WTC11 (cell line): ENCODE results near the gene PADI1. TPM values are rescaled to one million over a fixed set of nuclear protein-coding genes. Genes with fewer than 3 reads are reported as not detected.

Source experiments
- ATAC-seq: fragments of 200-7000 bp; cut with Tn5 transposase; 2 replicates; pipeline ENCODE4 v1.10.0; 2021; ENCODE audit warnings: mild to moderate bottlenecking, moderate library complexity
- CTCF ChIA-PET: fragments of 300-600 bp; sonication (Branson Sonifier 250); formaldehyde crosslinking; loops from one replicate; lab custom pipeline; 2021; ENCODE audit warnings: antibody characterized with exemption; lab: Charles Lee
- POLR2A ChIA-PET: fragments of 350-600 bp; sonication (Branson Sonifier 250); formaldehyde crosslinking; loops from one replicate; lab custom pipeline; 2021; ENCODE audit warnings: antibody characterized with exemption; lab: Charles Lee
- DNase-seq: peaks from one replicate; pipeline ENCODE4 v3.0.0; 2021; ENCODE audit warnings: low spot score
- H3K27ac Mint-ChIP-seq: 2 replicates; pipeline ENCODE4 v1.8.0; 2021; ENCODE audit warnings: mixed read lengths
- H3K27me3 Mint-ChIP-seq: 2 replicates; pipeline ENCODE4 v1.8.0; 2021; ENCODE audit warnings: low read depth, mild to moderate bottlenecking, moderate library complexity, mixed read lengths
- H3K36me3 Mint-ChIP-seq: 2 replicates; pipeline ENCODE4 v1.8.0; 2021; ENCODE audit warnings: mixed read lengths
- H3K4me1 Mint-ChIP-seq: 2 replicates; pipeline ENCODE4 v1.8.0; 2022; ENCODE audit warnings: mixed read lengths
- H3K4me3 Mint-ChIP-seq: 2 replicates; pipeline ENCODE4 v1.8.0; 2021; ENCODE audit warnings: mild to moderate bottlenecking, moderate library complexity, mixed read lengths
- H3K9me3 Mint-ChIP-seq: 2 replicates; pipeline ENCODE4 v1.8.0; 2021; ENCODE audit warnings: mixed read lengths
- ATF1 ChIP-seq: sonication (generic); formaldehyde crosslinking; IDR thresholded peaks from 2 replicates; pipeline ENCODE4 v1.8.1; 2023; ENCODE audit warnings: mild to moderate bottlenecking, moderate library complexity, missing genetic modification reagents
- ATF3 ChIP-seq: sonication (generic); formaldehyde crosslinking; conservative IDR thresholded peaks from 2 replicates; pipeline ENCODE4 v1.8.1; 2022; ENCODE audit warnings: mild to moderate bottlenecking, missing genetic modification reagents
- CREM ChIP-seq: sonication (generic); formaldehyde crosslinking; IDR thresholded peaks from 2 replicates; pipeline ENCODE4 v1.8.1; 2022; ENCODE audit warnings: mild to moderate bottlenecking, missing genetic modification reagents, moderate library complexity
- E2F5 ChIP-seq: sonication (generic); formaldehyde crosslinking; IDR thresholded peaks from 2 replicates; pipeline ENCODE4 v1.8.1; 2022; ENCODE audit warnings: mild to moderate bottlenecking, moderate library complexity, missing genetic modification reagents
- ELF4 ChIP-seq: sonication (generic); formaldehyde crosslinking; IDR thresholded peaks from 2 replicates; pipeline ENCODE4 v1.8.1; 2022; ENCODE audit warnings: low read depth, mild to moderate bottlenecking, moderate library complexity, missing genetic modification reagents
- EMX1 ChIP-seq: fragments of 250-450 bp; sonication (Bioruptor Pico); IDR thresholded peaks from 2 replicates; pipeline ENCODE4 v1.8.0; 2021; ENCODE audit warnings: mild to moderate bottlenecking
- FOXP1 ChIP-seq: sonication (generic); formaldehyde crosslinking; IDR thresholded peaks from 2 replicates; pipeline ENCODE4 v1.8.0; 2022; ENCODE audit warnings: missing genetic modification reagents, mild to moderate bottlenecking, moderate library complexity, borderline replicate concordance
- GTF2I ChIP-seq: fragments of 250-450 bp; sonication (Bioruptor Pico); conservative IDR thresholded peaks from 2 replicates; pipeline ENCODE4 v1.4.0; 2021; ENCODE audit warnings: mild to moderate bottlenecking
- KAT7 ChIP-seq: sonication (generic); formaldehyde crosslinking; IDR thresholded peaks from 2 replicates; pipeline ENCODE4 v1.8.1; 2023; ENCODE audit warnings: missing genetic modification reagents, mild to moderate bottlenecking, borderline replicate concordance
- NFE2L1 ChIP-seq: sonication (generic); formaldehyde crosslinking; IDR thresholded peaks from 2 replicates; pipeline ENCODE4 v1.8.1; 2023; ENCODE audit warnings: missing genetic modification reagents
- NR3C1 ChIP-seq: sonication (generic); formaldehyde crosslinking; conservative IDR thresholded peaks from 2 replicates; pipeline ENCODE4 v1.8.1; 2023; ENCODE audit warnings: low read depth, mild to moderate bottlenecking, missing genetic modification reagents
- OVOL2 ChIP-seq: fragments of 250-450 bp; sonication (Bioruptor Pico); IDR thresholded peaks from 2 replicates; pipeline ENCODE4 v1.9.0; 2021; ENCODE audit warnings: mild to moderate bottlenecking, borderline replicate concordance
- PRRX2 ChIP-seq: fragments of 250-450 bp; sonication (Bioruptor Pico); IDR thresholded peaks from 2 replicates; pipeline ENCODE4 v1.8.0; 2021; ENCODE audit warnings: mild to moderate bottlenecking
- SMAD4 ChIP-seq: sonication (generic); formaldehyde crosslinking; IDR thresholded peaks from 2 replicates; pipeline ENCODE4 v1.8.0; 2022; ENCODE audit warnings: mild to moderate bottlenecking, missing genetic modification reagents
- SP1 ChIP-seq: sonication (generic); formaldehyde crosslinking; conservative IDR thresholded peaks from 2 replicates; pipeline ENCODE4 v1.8.1; 2022; ENCODE audit warnings: missing genetic modification reagents
- TEAD1 ChIP-seq: sonication (generic); formaldehyde crosslinking; IDR thresholded peaks from 2 replicates; pipeline ENCODE4 v1.8.0; 2022; ENCODE audit warnings: mild to moderate bottlenecking, missing genetic modification reagents
- ZBTB21 ChIP-seq: sonication (generic); formaldehyde crosslinking; IDR thresholded peaks from 2 replicates; pipeline ENCODE4 v1.8.1; 2023; ENCODE audit warnings: mild to moderate bottlenecking, missing genetic modification reagents, borderline replicate concordance
- ZNF219 ChIP-seq: sonication (generic); formaldehyde crosslinking; IDR thresholded peaks from 2 replicates; pipeline ENCODE4 v1.8.0; 2023; ENCODE audit warnings: missing genetic modification reagents, mild to moderate bottlenecking, borderline replicate concordance
- ZNF416 ChIP-seq: fragments of 250-450 bp; sonication (Bioruptor Pico); IDR thresholded peaks from 2 replicates; pipeline ENCODE4 v1.9.0; 2021; ENCODE audit warnings: mild to moderate bottlenecking, inconsistent platforms
- ZNF423 ChIP-seq: fragments of 250-450 bp; sonication (Bioruptor Pico); IDR thresholded peaks from 2 replicates; pipeline ENCODE4 v2.1.2; 2022; ENCODE audit warnings: mild to moderate bottlenecking, moderate library complexity
- ZNF671 ChIP-seq: fragments of 250-450 bp; sonication (Bioruptor Pico); IDR thresholded peaks from 2 replicates; pipeline ENCODE4 v1.8.0; 2021; ENCODE audit warnings: mild to moderate bottlenecking
- total RNA-seq: library from RNA; stranded (reverse); gene quantifications from 3 replicates; pipeline ENCODE4 v1.2.3, GENCODE V29; 2021
- TF ChIP-seq, protein P1 (sequence below): sonication (generic); formaldehyde crosslinking; IDR thresholded peaks from 2 replicates; pipeline ENCODE4 v1.8.0; 2022; ENCODE audit warnings: mild to moderate bottlenecking, missing genetic modification reagents
- TF ChIP-seq, protein P2 (sequence below): sonication (generic); formaldehyde crosslinking; IDR thresholded peaks from 2 replicates; pipeline ENCODE4 v1.8.1; 2023; ENCODE audit warnings: mild to moderate bottlenecking, moderate library complexity, missing genetic modification reagents
- TF ChIP-seq, protein P3 (sequence below): fragments of 250-450 bp; sonication (Bioruptor Pico); conservative IDR thresholded peaks from 2 replicates; pipeline ENCODE4 v1.9.0; 2021; ENCODE audit warnings: mild to moderate bottlenecking
- TF ChIP-seq, protein P4 (sequence below): sonication (generic); formaldehyde crosslinking; IDR thresholded peaks from 2 replicates; pipeline ENCODE4 v1.8.0; 2022; ENCODE audit warnings: mild to moderate bottlenecking, missing genetic modification reagents
- TF ChIP-seq, protein P5 (sequence below): fragments of 250-450 bp; sonication (Bioruptor Pico); IDR thresholded peaks from 2 replicates; pipeline ENCODE4 v2.1.2; 2022; ENCODE audit warnings: mild to moderate bottlenecking, moderate library complexity

Gene PADI1
- total RNA-seq, 1 experiment from 2014 or later = 0.15 TPM

- no peak overlapping the region for H3K4me3 Mint-ChIP-seq
- TF ChIP-seq CREM (no peak), E2F5 (no peak), ELF4 (CRISPR knock-in tag) (no peak), PRRX2 (no peak), KAT7 (CRISPR knock-in tag) (no peak), ZNF671 (CRISPR knock-in tag) (no peak), TEAD1 (CRISPR knock-in tag) (no peak), NFE2L1 (CRISPR knock-in tag) (no peak)
- TF ChIP-seq, protein P1, sequence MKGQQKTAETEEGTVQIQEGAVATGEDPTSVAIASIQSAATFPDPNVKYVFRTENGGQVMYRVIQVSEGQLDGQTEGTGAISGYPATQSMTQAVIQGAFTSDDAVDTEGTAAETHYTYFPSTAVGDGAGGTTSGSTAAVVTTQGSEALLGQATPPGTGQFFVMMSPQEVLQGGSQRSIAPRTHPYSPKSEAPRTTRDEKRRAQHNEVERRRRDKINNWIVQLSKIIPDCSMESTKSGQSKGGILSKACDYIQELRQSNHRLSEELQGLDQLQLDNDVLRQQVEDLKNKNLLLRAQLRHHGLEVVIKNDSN (CRISPR knock-in tag) = no peak
- TF ChIP-seq, protein P2, sequence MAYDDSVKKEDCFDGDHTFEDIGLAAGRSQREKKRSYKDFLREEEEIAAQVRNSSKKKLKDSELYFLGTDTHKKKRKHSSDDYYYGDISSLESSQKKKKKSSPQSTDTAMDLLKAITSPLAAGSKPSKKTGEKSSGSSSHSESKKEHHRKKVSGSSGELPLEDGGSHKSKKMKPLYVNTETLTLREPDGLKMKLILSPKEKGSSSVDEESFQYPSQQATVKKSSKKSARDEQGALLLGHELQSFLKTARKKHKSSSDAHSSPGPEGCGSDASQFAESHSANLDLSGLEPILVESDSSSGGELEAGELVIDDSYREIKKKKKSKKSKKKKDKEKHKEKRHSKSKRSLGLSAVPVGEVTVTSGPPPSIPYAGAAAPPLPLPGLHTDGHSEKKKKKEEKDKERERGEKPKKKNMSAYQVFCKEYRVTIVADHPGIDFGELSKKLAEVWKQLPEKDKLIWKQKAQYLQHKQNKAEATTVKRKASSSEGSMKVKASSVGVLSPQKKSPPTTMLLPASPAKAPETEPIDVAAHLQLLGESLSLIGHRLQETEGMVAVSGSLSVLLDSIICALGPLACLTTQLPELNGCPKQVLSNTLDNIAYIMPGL (CRISPR knock-in tag) = no peak
- TF ChIP-seq, protein P3, sequence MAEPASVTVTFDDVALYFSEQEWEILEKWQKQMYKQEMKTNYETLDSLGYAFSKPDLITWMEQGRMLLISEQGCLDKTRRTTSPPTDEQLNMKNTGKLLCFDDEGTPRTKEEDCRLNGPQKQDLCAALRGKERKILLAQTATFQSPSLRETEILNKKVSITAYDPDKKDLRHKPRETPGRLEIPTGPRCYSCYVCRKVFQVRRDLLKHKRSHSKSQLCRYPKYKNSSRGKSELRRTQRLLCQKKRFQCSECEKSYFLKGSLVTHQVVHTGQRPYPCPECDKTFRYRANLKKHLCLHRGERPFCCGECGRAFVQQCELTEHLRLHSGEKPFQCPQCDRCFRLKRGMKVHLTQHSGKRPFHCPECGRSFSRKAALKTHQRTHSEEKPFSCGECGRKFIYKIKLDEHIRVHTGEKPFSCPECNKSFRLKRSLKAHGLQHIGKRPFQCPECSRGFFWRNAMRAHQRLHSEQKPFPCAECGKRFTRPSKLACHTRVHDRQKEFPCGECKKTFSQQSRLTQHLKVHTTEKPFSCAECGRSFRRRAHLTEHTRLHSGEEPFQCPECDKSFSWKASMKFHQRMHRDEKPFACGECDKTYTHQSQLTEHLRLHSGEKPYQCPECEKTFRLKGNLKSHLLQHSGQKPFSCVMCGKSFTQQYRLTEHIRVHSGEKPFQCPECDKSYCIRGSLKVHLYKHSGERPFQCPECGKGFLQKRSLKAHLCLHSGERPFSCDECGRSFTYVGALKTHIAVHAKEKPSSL (CRISPR knock-in tag) = no peak
- TF ChIP-seq, protein P4, sequence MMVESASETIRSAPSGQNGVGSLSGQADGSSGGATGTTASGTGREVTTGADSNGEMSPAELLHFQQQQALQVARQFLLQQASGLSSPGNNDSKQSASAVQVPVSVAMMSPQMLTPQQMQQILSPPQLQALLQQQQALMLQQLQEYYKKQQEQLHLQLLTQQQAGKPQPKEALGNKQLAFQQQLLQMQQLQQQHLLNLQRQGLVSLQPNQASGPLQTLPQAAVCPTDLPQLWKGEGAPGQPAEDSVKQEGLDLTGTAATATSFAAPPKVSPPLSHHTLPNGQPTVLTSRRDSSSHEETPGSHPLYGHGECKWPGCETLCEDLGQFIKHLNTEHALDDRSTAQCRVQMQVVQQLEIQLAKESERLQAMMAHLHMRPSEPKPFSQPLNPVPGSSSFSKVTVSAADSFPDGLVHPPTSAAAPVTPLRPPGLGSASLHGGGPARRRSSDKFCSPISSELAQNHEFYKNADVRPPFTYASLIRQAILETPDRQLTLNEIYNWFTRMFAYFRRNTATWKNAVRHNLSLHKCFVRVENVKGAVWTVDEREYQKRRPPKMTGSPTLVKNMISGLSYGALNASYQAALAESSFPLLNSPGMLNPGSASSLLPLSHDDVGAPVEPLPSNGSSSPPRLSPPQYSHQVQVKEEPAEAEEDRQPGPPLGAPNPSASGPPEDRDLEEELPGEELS = no peak
- peaks cover 2% of the 10 kb centered on the region; the same call in 1 of the 2 replicates for H3K27me3 Mint-ChIP-seq
- CTCF ChIA-PET = interaction anchor here (2.0 kb wide), 1 partner anchor 30 kb away, joined by 5 read pairs; no protein-coding TSS in a partner anchor
- no peak for DNase-seq
- no peaks in the 10 kb centered on the region for H3K9me3 Mint-ChIP-seq
- POLR2A ChIA-PET = interaction anchor here (0.7 kb wide), 1 partner anchor 9 kb away, joined by 3 read pairs; no protein-coding TSS in a partner anchor
- no peaks in the 10 kb centered on the region for H3K36me3 Mint-ChIP-seq
- peak; percentile 26; the same call in 1 of the 2 replicates for ATAC-seq
- H3K27ac Mint-ChIP-seq = no peak overlapping the region
- peaks cover 9% of the 10 kb centered on the region for H3K4me1 Mint-ChIP-seq
These were observed 2.6 kb downstream of the PADI1 start for GRCh38 chr1:17207540-17207939.

DNA sequence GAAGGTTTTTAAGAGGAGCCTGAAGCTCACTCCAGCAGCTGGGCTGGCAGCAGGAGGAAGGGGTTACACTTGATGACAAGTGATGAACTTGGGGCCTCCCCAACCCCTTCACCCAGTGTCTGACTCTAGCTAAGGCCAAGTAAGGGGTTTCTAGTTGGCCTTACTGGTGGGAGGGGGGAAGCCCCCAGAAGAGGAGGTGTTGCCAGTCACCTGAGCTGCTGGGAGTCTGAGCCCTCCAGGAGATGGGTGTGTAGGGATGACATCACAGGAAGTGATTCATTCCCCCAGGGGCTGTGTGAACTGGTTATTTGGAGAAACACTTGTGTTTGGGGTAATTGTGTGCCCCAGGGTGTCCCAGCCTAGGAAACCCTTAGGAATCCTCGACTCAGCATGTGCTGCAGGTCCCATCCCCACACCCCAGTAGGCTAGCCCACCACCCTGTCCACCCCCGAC is 3.1 kb downstream of the PADI1 start:
- peaks cover 2% of the 10 kb centered on the region; the same call in 1 of the 2 replicates for H3K27me3 Mint-ChIP-seq
- ATAC-seq = no peak
- TF ChIP-seq SMAD4 (CRISPR knock-in tag) (no peak), KAT7 (CRISPR knock-in tag) (no peak), ZNF219 (CRISPR knock-in tag) (no peak), ZNF416 (CRISPR knock-in tag) (no peak), FOXP1 (CRISPR knock-in tag) (no peak), NFE2L1 (CRISPR knock-in tag) (no peak), ZBTB21 (CRISPR knock-in tag) (no peak), ZNF423 (CRISPR knock-in tag) (no peak), SP1 (no peak), ATF3 (CRISPR knock-in tag) (no peak), ATF1 (CRISPR knock-in tag) (no peak), EMX1 (CRISPR knock-in tag) (no peak), OVOL2 (no peak), GTF2I (CRISPR knock-in tag) (no peak), TEAD1 (CRISPR knock-in tag) (no peak), NR3C1 (CRISPR knock-in tag) (no peak), CREM (no peak)
- TF ChIP-seq, protein P5, sequence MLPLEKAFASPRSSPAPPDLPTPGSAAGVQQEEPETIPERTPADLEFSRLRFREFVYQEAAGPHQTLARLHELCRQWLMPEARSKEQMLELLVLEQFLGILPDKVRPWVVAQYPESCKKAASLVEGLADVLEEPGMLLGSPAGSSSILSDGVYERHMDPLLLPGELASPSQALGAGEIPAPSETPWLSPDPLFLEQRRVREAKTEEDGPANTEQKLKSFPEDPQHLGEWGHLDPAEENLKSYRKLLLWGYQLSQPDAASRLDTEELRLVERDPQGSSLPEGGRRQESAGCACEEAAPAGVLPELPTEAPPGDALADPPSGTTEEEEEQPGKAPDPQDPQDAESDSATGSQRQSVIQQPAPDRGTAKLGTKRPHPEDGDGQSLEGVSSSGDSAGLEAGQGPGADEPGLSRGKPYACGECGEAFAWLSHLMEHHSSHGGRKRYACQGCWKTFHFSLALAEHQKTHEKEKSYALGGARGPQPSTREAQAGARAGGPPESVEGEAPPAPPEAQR (CRISPR knock-in tag) = no peak

More for the DNA sequence above, 3.1 kb downstream of the PADI1 start:
- H3K36me3 Mint-ChIP-seq = no peaks in the 10 kb centered on the region
- CTCF ChIA-PET = interaction anchor here (2.0 kb wide), 1 partner anchor 30 kb away, joined by 5 read pairs; no protein-coding TSS in a partner anchor
- peaks cover 14% of the 10 kb centered on the region for H3K4me1 Mint-ChIP-seq
- no peak for DNase-seq
- POLR2A ChIA-PET = interaction anchor here (0.7 kb wide), 1 partner anchor 9 kb away, joined by 3 read pairs; no protein-coding TSS in a partner anchor
- H3K4me3 Mint-ChIP-seq = no peak overlapping the region
- no peak overlapping the region for H3K27ac Mint-ChIP-seq
- no peaks in the 10 kb centered on the region for H3K9me3 Mint-ChIP-seq
